HG03045 (cell line): Measurements from ENCODE around the gene ETV2.
"Not testable (repeated sequence)": the region's sequence is repeated elsewhere in the genome, so short reads cannot be mapped to it uniquely, and the experiment has no call there.

Experiments
- ATAC-seq: cut with Tn5 transposase; IDR thresholded peaks from one replicate; pipeline ENCODE4 v1.9.1; 2021; ENCODE audit warnings: mild to moderate bottlenecking, moderate library complexity; ENCODE audit not compliant: unreplicated experiment

ETV2 gene

GRCh38 chr19:35656700-35657099 is 15.2 kb downstream of the ETV2 start:
- no peak for ATAC-seq

GRCh38 chr19:35657904-35658700 is 16.6 kb downstream of the ETV2 start:
- no peak for ATAC-seq

GRCh38 chr19:35661995-35662340 is 20.4 kb downstream of the ETV2 start:
- ATAC-seq = no peak

GRCh38 chr19:35663981-35664380 is 22.4 kb downstream of the ETV2 start:
- no peak for ATAC-seq

GRCh38 chr19:35665157-35665556 is 23.6 kb downstream of the ETV2 start:
- no peak for ATAC-seq

GRCh38 chr19:35665604-35666003 is 24.1 kb downstream of the ETV2 start:
- ATAC-seq = no peak

GRCh38 chr19:35666251-35666913 is 24.8 kb downstream of the ETV2 start, which contains the start of gene UPK1A:
UPK1A (plus strand) TSS chr19:35666517; CDS start chr19:35666813, 296 bp downstream.
- no peak for ATAC-seq

- no peak for ATAC-seq
These were observed 28.0 kb downstream of the ETV2 start for GRCh38 chr19:35669566-35669965.

- ATAC-seq = no peak
These were observed 28.4 kb downstream of the ETV2 start for GRCh38 chr19:35669974-35670373.

GRCh38 chr19:35670686-35671085 is 29.1 kb downstream of the ETV2 start:
- ATAC-seq = no peak

GRCh38 chr19:35671818-35672217 is 30.3 kb downstream of the ETV2 start:
- no peak for ATAC-seq

- no peak for ATAC-seq
These were observed 31.7 kb downstream of the ETV2 start for GRCh38 chr19:35673121-35673804.

- ATAC-seq = no peak
These were observed 34.1 kb downstream of the ETV2 start for GRCh38 chr19:35675589-35676140.

- ATAC-seq = no peak
These were observed 48.3 kb downstream of the ETV2 start for GRCh38 chr19:35689836-35690235.

- ATAC-seq = not testable (repeated sequence)
These were observed 49.6 kb downstream of the ETV2 start for GRCh38 chr19:35691106-35691505.

GRCh38 chr19:35692010-35692409 is 50.5 kb downstream of the ETV2 start:
- no peak for ATAC-seq

GRCh38 chr19:35693422-35693821 is 51.9 kb downstream of the ETV2 start:
- no peak for ATAC-seq

- ATAC-seq = peak; percentile 75
These were observed 52.5 kb downstream of the ETV2 start for GRCh38 chr19:35693835-35694599.
